CD8-positive, alpha-beta memory T cell (primary cell): ENCODE results near the gene NR6A1. TPM values are rescaled to one million over a fixed set of nuclear protein-coding genes. Genes with fewer than 3 reads are reported as not detected.
A peak's percentile ranks its signal among the peaks of the same experiment; 100 is the strongest.

Experiments used
- CTCF ChIA-PET: fragments of 350-600 bp; sonication (Branson Sonifier 250); formaldehyde crosslinking; loops from one replicate; lab custom pipeline; 2021; ENCODE audit warnings: antibody characterized with exemption; lab: Charles Lee
- POLR2A ChIA-PET: fragments of 350-600 bp; sonication (Branson Sonifier 250); formaldehyde crosslinking; loops from one replicate; lab custom pipeline; 2021; ENCODE audit warnings: antibody characterized with exemption; lab: Charles Lee
- DNase-seq, 5 donors: peaks; one replicate each; pipeline versions ENCODE4 v3.0.0 to v3.0.0-alpha.2; 2020 to 2022; ENCODE audit warnings: mixed read lengths in 1 of 5
- H3K27ac ChIP-seq: one replicate; pipeline ENCODE4 v1.7.0; 2013; ENCODE audit warnings: low read depth, mild to moderate bottlenecking, low read length, moderate library complexity
- H3K27me3 ChIP-seq: 2 replicates; pipeline ENCODE4 v1.7.0; 2013; ENCODE audit warnings: low read length, mild to moderate bottlenecking; ENCODE audit not compliant: insufficient read depth, poor library complexity, severe bottlenecking
- H3K36me3 ChIP-seq: 2 replicates; pipeline ENCODE4 v1.7.0; 2013; ENCODE audit warnings: mild to moderate bottlenecking, low read length, moderate library complexity; ENCODE audit not compliant: insufficient read depth
- H3K4me1 ChIP-seq: 2 replicates; pipeline ENCODE4 v1.7.0; 2013; ENCODE audit warnings: mild to moderate bottlenecking, low read length, moderate library complexity; ENCODE audit not compliant: insufficient read depth
- H3K4me3 ChIP-seq: 2 replicates; pipeline ENCODE4 v1.7.0; 2013; ENCODE audit warnings: mild to moderate bottlenecking, low read length
- H3K9me3 ChIP-seq: 2 replicates; pipeline ENCODE4 v1.7.0; 2013; ENCODE audit warnings: mild to moderate bottlenecking, low read length
- H3K27ac Mint-ChIP-seq, 8 donors: one replicate each; pipeline ENCODE4 v1.8.0; 2020 to 2021; ENCODE audit warnings: mixed read lengths in 8 of 8, mild to moderate bottlenecking in 6 of 8, inconsistent platforms in 3 of 8, moderate library complexity in 3 of 8
- H3K27me3 Mint-ChIP-seq, 2 donors: one replicate each; pipeline ENCODE4 v1.8.0; 2020 to 2021; ENCODE audit warnings: mixed read lengths in 2 of 2, mild to moderate bottlenecking in 1 of 2, moderate library complexity in 1 of 2
- H3K36me3 Mint-ChIP-seq, 3 donors: one replicate each; pipeline ENCODE4 v1.8.0; 2020 to 2021; ENCODE audit warnings: mixed read lengths in 3 of 3, inconsistent platforms in 1 of 3, mild to moderate bottlenecking in 1 of 3
- H3K4me1 Mint-ChIP-seq, 3 donors: one replicate each; pipeline ENCODE4 v1.8.0; 2020 to 2021; ENCODE audit warnings: mixed read lengths in 3 of 3, inconsistent platforms in 1 of 3, mild to moderate bottlenecking in 1 of 3
- H3K4me3 Mint-ChIP-seq, 7 donors: one replicate each; pipeline ENCODE4 v1.8.0; 2020 to 2021; ENCODE audit warnings: mixed read lengths in 7 of 7, mild to moderate bottlenecking in 6 of 7, moderate library complexity in 4 of 7, inconsistent platforms in 2 of 7
- H3K9me3 Mint-ChIP-seq, 5 donors: one replicate each; pipeline ENCODE4 v1.8.0; 2020 to 2022; ENCODE audit warnings: mixed read lengths in 5 of 5, mild to moderate bottlenecking in 3 of 5, moderate library complexity in 2 of 5, inconsistent platforms in 1 of 5
- polyA plus RNA-seq: library from polyadenylated mRNA; unstranded; fragments of 300-500 nt; fragmentation: Illumina TruSeq; gene quantifications from one replicate; pipeline ENCODE4 v1.2.3, GENCODE V29; 2021
- total RNA-seq, 2 experiments: library from RNA; stranded (reverse); gene quantifications; one replicate each; pipeline ENCODE4 v1.2.3, GENCODE V29; 2021

The NR6A1 gene
- total and polyA plus RNA-seq, 3 experiments from 2014 or later: 2.4 to 3.0 TPM; not detected in 1

- H3K9me3 Mint-ChIP-seq: no peaks in the 10 kb centered on the region
- ChIA-PET POLR2A (no interaction called here), CTCF (interaction anchor here (0.9 to 1.7 kb wide), 3 partner anchors 18 to 148 kb away, joined by 3 to 5 read pairs (median 3); no protein-coding TSS in a partner anchor)
- no peak overlapping the region for H3K27ac Mint-ChIP-seq
- Histone ChIP-seq H3K27me3 (no peaks in the 10 kb centered on the region), H3K9me3 (no peaks in the 10 kb centered on the region), H3K4me3 (no peak overlapping the region), H3K27ac (no peak overlapping the region), H3K4me1 (no peaks in the 10 kb centered on the region), H3K36me3 (no peaks in the 10 kb centered on the region)
- no peak overlapping the region for H3K4me3 Mint-ChIP-seq
- DNase-seq: no peak
- no peaks in the 10 kb centered on the region for H3K4me1 Mint-ChIP-seq
- H3K27me3 Mint-ChIP-seq: peaks cover 6 to 16% of the 10 kb centered on the region in 2 donors
- H3K36me3 Mint-ChIP-seq: no peaks in the 10 kb centered on the region
These were observed 203.7 kb downstream of the NR6A1 start for GRCh38 chr9:124567362-124567761.

- Histone ChIP-seq H3K36me3 (no peaks in the 10 kb centered on the region), H3K27me3 (no peaks in the 10 kb centered on the region), H3K4me1 (no peaks in the 10 kb centered on the region), H3K27ac (no peak overlapping the region), H3K4me3 (no peak overlapping the region), H3K9me3 (no peaks in the 10 kb centered on the region)
- DNase-seq: no peak
- ChIA-PET POLR2A (no interaction called here), CTCF (interaction anchor here (1.1 kb wide), 1 partner anchor 26 kb away, joined by 5 read pairs; no protein-coding TSS in a partner anchor)
- Mint-ChIP-seq H3K4me1 (no peaks in the 10 kb centered on the region), H3K27me3 (peaks cover 8 to 22% of the 10 kb centered on the region in 2 donors), H3K9me3 (no peaks in the 10 kb centered on the region), H3K4me3 (no peak overlapping the region), H3K27ac (no peak overlapping the region), H3K36me3 (no peaks in the 10 kb centered on the region)
These were observed 208.8 kb downstream of the NR6A1 start for GRCh38 chr9:124562328-124562727.

GRCh38 chr9:124559871-124560270 is 211.2 kb downstream of the NR6A1 start:
- Mint-ChIP-seq H3K36me3 (no peaks in the 10 kb centered on the region), H3K27me3 (peaks cover 6 to 25% of the 10 kb centered on the region in 2 donors), H3K9me3 (no peaks in the 10 kb centered on the region), H3K4me3 (no peak overlapping the region), H3K4me1 (no peaks in the 10 kb centered on the region), H3K27ac (no peak overlapping the region)
- Histone ChIP-seq H3K36me3 (no peaks in the 10 kb centered on the region), H3K9me3 (no peaks in the 10 kb centered on the region), H3K27me3 (no peaks in the 10 kb centered on the region), H3K4me1 (no peaks in the 10 kb centered on the region), H3K27ac (no peak overlapping the region), H3K4me3 (no peak overlapping the region)
- ChIA-PET POLR2A (no interaction called here), CTCF (no interaction called here)
- no peak for DNase-seq

GRCh38 chr9:124558777-124559470 is 212.2 kb downstream of the NR6A1 start:
- H3K4me3 ChIP-seq: no peak overlapping the region
- Mint-ChIP-seq H3K4me1 (no peaks in the 10 kb centered on the region), H3K9me3 (no peaks in the 10 kb centered on the region), H3K27me3 (peaks cover 6 to 25% of the 10 kb centered on the region in 2 donors), H3K36me3 (no peaks in the 10 kb centered on the region), H3K27ac (peak overlapping the region in 1 of 8 donors; percentile 62), H3K4me3 (no peak overlapping the region)
- no peaks in the 10 kb centered on the region for H3K36me3 ChIP-seq
- no peaks in the 10 kb centered on the region for H3K4me1 ChIP-seq
- ChIA-PET POLR2A (no interaction called here), CTCF (no interaction called here)
- DNase-seq: no peak
- no peaks in the 10 kb centered on the region for H3K27me3 ChIP-seq
- H3K9me3 ChIP-seq: no peaks in the 10 kb centered on the region
- no peak overlapping the region for H3K27ac ChIP-seq

- ChIA-PET CTCF (no interaction called here), POLR2A (no interaction called here)
- Mint-ChIP-seq H3K4me1 (no peaks in the 10 kb centered on the region), H3K4me3 (no peak overlapping the region), H3K36me3 (no peaks in the 10 kb centered on the region), H3K27me3 (peaks cover 6 to 23% of the 10 kb centered on the region in 2 donors), H3K27ac (no peak overlapping the region), H3K9me3 (no peaks in the 10 kb centered on the region)
- H3K27me3 ChIP-seq: no peaks in the 10 kb centered on the region
- no peak for DNase-seq
- H3K36me3 ChIP-seq: no peaks in the 10 kb centered on the region
- no peaks in the 10 kb centered on the region for H3K4me1 ChIP-seq
- no peak overlapping the region for H3K4me3 ChIP-seq
- H3K9me3 ChIP-seq: no peaks in the 10 kb centered on the region
- no peak overlapping the region for H3K27ac ChIP-seq
These were observed 213.2 kb downstream of the NR6A1 start for GRCh38 chr9:124557895-124558294.

GRCh38 chr9:124555043-124555442 is 216.1 kb downstream of the NR6A1 start:
- H3K27ac Mint-ChIP-seq: no peak overlapping the region
- CTCF ChIA-PET: no interaction called here
- H3K36me3 ChIP-seq: no peaks in the 10 kb centered on the region

GRCh38 chr9:124553738-124554137 is 217.4 kb downstream of the NR6A1 start:
- H3K9me3 Mint-ChIP-seq: no peaks in the 10 kb centered on the region
- H3K36me3 ChIP-seq: no peaks in the 10 kb centered on the region
- H3K9me3 ChIP-seq: no peaks in the 10 kb centered on the region
- H3K4me3 ChIP-seq: no peak overlapping the region
- no peak overlapping the region for H3K4me3 Mint-ChIP-seq
- ChIA-PET CTCF (no interaction called here), POLR2A (no interaction called here)
- H3K4me1 ChIP-seq: peaks cover 6% of the 10 kb centered on the region
- no peaks in the 10 kb centered on the region for H3K36me3 Mint-ChIP-seq
- DNase-seq: no peak
- H3K27ac ChIP-seq: no peak overlapping the region
- no peaks in the 10 kb centered on the region for H3K4me1 Mint-ChIP-seq
- H3K27me3 Mint-ChIP-seq: peaks cover 0 to 19% of the 10 kb centered on the region in 2 donors
- no peak overlapping the region for H3K27ac Mint-ChIP-seq
- no peaks in the 10 kb centered on the region for H3K27me3 ChIP-seq

More at GRCh38 chr9:124555043-124555442, 216.1 kb downstream of the NR6A1 start:
- H3K27me3 ChIP-seq: no peaks in the 10 kb centered on the region
- Mint-ChIP-seq H3K36me3 (no peaks in the 10 kb centered on the region), H3K4me3 (no peak overlapping the region), H3K27me3 (peaks cover 0 to 19% of the 10 kb centered on the region in 2 donors), H3K4me1 (no peaks in the 10 kb centered on the region), H3K9me3 (no peaks in the 10 kb centered on the region)
- POLR2A ChIA-PET: interaction anchor here (0.5 kb wide), 1 partner anchor 214 kb away, joined by 3 read pairs; no protein-coding TSS in a partner anchor
- H3K9me3 ChIP-seq: no peaks in the 10 kb centered on the region
- peaks cover 6% of the 10 kb centered on the region for H3K4me1 ChIP-seq
- no peak overlapping the region for H3K4me3 ChIP-seq
- no peak for DNase-seq
- H3K27ac ChIP-seq: no peak overlapping the region

- Histone ChIP-seq H3K4me1 (peaks cover 6% of the 10 kb centered on the region), H3K9me3 (no peaks in the 10 kb centered on the region), H3K4me3 (no peak overlapping the region), H3K36me3 (no peaks in the 10 kb centered on the region), H3K27me3 (no peaks in the 10 kb centered on the region), H3K27ac (no peak overlapping the region)
- H3K9me3 Mint-ChIP-seq: no peaks in the 10 kb centered on the region
- no peaks in the 10 kb centered on the region for H3K4me1 Mint-ChIP-seq
- H3K27ac Mint-ChIP-seq: no peak overlapping the region
- POLR2A ChIA-PET: no interaction called here
- CTCF ChIA-PET: interaction anchor here (0.8 kb wide), 1 partner anchor 9 kb away, joined by 3 read pairs; no protein-coding TSS in a partner anchor
- H3K4me3 Mint-ChIP-seq: no peak overlapping the region
- DNase-seq: no peak
- no peaks in the 10 kb centered on the region for H3K36me3 Mint-ChIP-seq
- peaks cover 0 to 19% of the 10 kb centered on the region in 2 donors for H3K27me3 Mint-ChIP-seq
These were observed 218.9 kb downstream of the NR6A1 start for GRCh38 chr9:124552273-124552605.
